SK-N-SH treated with all-trans-retinoic acid at 6 μM for 48 hours (cell line): ENCODE measurements around the gene SEPHS2.

Experiments used
- ATAC-seq: fragments of 200-7000 bp; cut with Tn5 transposase; 3 replicates; pipeline ENCODE4 v1.9.1; 2020; ENCODE audit warnings: mild to moderate bottlenecking, moderate library complexity
- ARNTL ChIP-seq: fragments of 450-650 bp; formaldehyde crosslinking; IDR thresholded peaks from 2 replicates; pipeline ENCODE4 v1.5.0; 2020; ENCODE audit warnings: low read depth, mild to moderate bottlenecking, moderate library complexity, borderline replicate concordance
- BACH2 ChIP-seq: fragments of 250-450 bp; sonication (Bioruptor Pico); IDR thresholded peaks from 2 replicates; pipeline ENCODE4 v1.9.0; 2021; ENCODE audit warnings: mild to moderate bottlenecking, borderline replicate concordance
- CREB5 ChIP-seq: fragments of 250-450 bp; sonication (Bioruptor Pico); IDR thresholded peaks from 2 replicates; pipeline ENCODE4 v1.5.1; 2020; ENCODE audit warnings: low read depth, mild to moderate bottlenecking, moderate library complexity
- CSDC2 ChIP-seq: fragments of 250-450 bp; sonication (Bioruptor Pico); IDR thresholded peaks from 2 replicates; pipeline ENCODE4 v1.5.0; 2020; ENCODE audit warnings: mild to moderate bottlenecking, moderate library complexity
- CSRNP3 ChIP-seq: fragments of 250-450 bp; sonication (Bioruptor Pico); IDR thresholded peaks from 2 replicates; pipeline ENCODE4 v1.5.1; 2021; ENCODE audit warnings: mild to moderate bottlenecking, moderate library complexity
- ESRRG ChIP-seq: fragments of 250-450 bp; sonication (Bioruptor Pico); IDR thresholded peaks from 2 replicates; pipeline ENCODE4 v1.6.1; 2021; ENCODE audit warnings: mild to moderate bottlenecking
- GLIS3 ChIP-seq: fragments of 250-450 bp; sonication (Bioruptor Pico); IDR thresholded peaks from 2 replicates; pipeline ENCODE4 v1.5.0; 2020; ENCODE audit warnings: mild to moderate bottlenecking, moderate library complexity
- ISL1 ChIP-seq: fragments of 250-450 bp; sonication (Bioruptor Pico); IDR thresholded peaks from 2 replicates; pipeline ENCODE4 v2.1.2; 2022; ENCODE audit warnings: mild to moderate bottlenecking, moderate library complexity
- OSR1 ChIP-seq: fragments of 250-450 bp; sonication (Bioruptor Pico); IDR thresholded peaks from 2 replicates; pipeline ENCODE4 v1.8.0; 2022; ENCODE audit warnings: moderate library complexity, mild to moderate bottlenecking, inconsistent platforms
- POU6F1 ChIP-seq: fragments of 250-450 bp; sonication (Bioruptor Pico); IDR thresholded peaks from 2 replicates; pipeline ENCODE4 v1.8.0; 2021; ENCODE audit warnings: low read depth, mild to moderate bottlenecking, moderate library complexity, borderline replicate concordance
- PPARA ChIP-seq: fragments of 250-450 bp; sonication (Bioruptor Pico); IDR thresholded peaks from 2 replicates; pipeline ENCODE4 v1.5.0; 2020; ENCODE audit warnings: mild to moderate bottlenecking, borderline replicate concordance
- RARB ChIP-seq: fragments of 250-450 bp; sonication (Bioruptor Pico); IDR thresholded peaks from 2 replicates; pipeline ENCODE4 v1.8.0; 2021; ENCODE audit warnings: mild to moderate bottlenecking, moderate library complexity
- SNAI2 ChIP-seq: fragments of 250-450 bp; sonication (Bioruptor Pico); IDR thresholded peaks from 2 replicates; pipeline ENCODE4 v1.5.0; 2020; ENCODE audit warnings: mild to moderate bottlenecking, moderate library complexity
- TCF4 ChIP-seq: fragments of 250-450 bp; sonication (Bioruptor Pico); IDR thresholded peaks from 2 replicates; pipeline ENCODE4 v1.8.0; 2021; ENCODE audit warnings: mild to moderate bottlenecking, moderate library complexity, borderline replicate concordance
- TOX ChIP-seq: fragments of 250-450 bp; sonication (Bioruptor Pico); IDR thresholded peaks from 2 replicates; pipeline ENCODE4 v1.8.0; 2021; ENCODE audit warnings: mild to moderate bottlenecking, moderate library complexity, borderline replicate concordance
- TSHZ2 ChIP-seq: fragments of 250-450 bp; sonication (Bioruptor Pico); IDR thresholded peaks from 2 replicates; pipeline ENCODE4 v1.5.0; 2020; ENCODE audit warnings: mild to moderate bottlenecking, moderate library complexity
- ZC3H10 ChIP-seq: fragments of 250-450 bp; sonication (Bioruptor Pico); IDR thresholded peaks from 2 replicates; pipeline ENCODE4 v1.5.1; 2021; ENCODE audit warnings: mild to moderate bottlenecking, moderate library complexity
- ZFP3 ChIP-seq: fragments of 250-450 bp; sonication (Bioruptor Pico); IDR thresholded peaks from 2 replicates; pipeline ENCODE4 v1.5.0; 2020; ENCODE audit warnings: mild to moderate bottlenecking, moderate library complexity
- ZNF565 ChIP-seq: fragments of 450-650 bp; formaldehyde crosslinking; conservative IDR thresholded peaks from 2 replicates; pipeline ENCODE4 v1.5.0; 2020; ENCODE audit warnings: low read depth, mild to moderate bottlenecking, moderate library complexity
- ZNF70 ChIP-seq: fragments of 450-650 bp; formaldehyde crosslinking; IDR thresholded peaks from 2 replicates; pipeline ENCODE4 v1.5.0; 2020; ENCODE audit warnings: mild to moderate bottlenecking, moderate library complexity
- ZNF8 ChIP-seq: fragments of 450-650 bp; formaldehyde crosslinking; IDR thresholded peaks from 2 replicates; pipeline ENCODE4 v1.5.0; 2020; ENCODE audit warnings: mild to moderate bottlenecking, moderate library complexity

SEPHS2 gene

GRCh38 chr16:30445408-30446202, at the start of gene SEPHS2:
Gene SEPHS2 (minus strand): TSS chr16:30445874. CDS start chr16:30445727, 147 bp downstream.
- peak; percentile 95 for ATAC-seq
- TF ChIP-seq ISL1 (CRISPR knock-in tag) (no peak), OSR1 (CRISPR knock-in tag) (no peak), ARNTL (CRISPR knock-in tag) (no peak), TCF4 (CRISPR knock-in tag) (no peak), TOX (CRISPR knock-in tag) (no peak), ZC3H10 (CRISPR knock-in tag) (no peak)

GRCh38 chr16:30494709-30495108, 49.0 kb upstream of the SEPHS2 start:
- TF ChIP-seq TOX (CRISPR knock-in tag), result no peak
- no peak for TF ChIP-seq ZNF565 (CRISPR knock-in tag)
- no peak for TF ChIP-seq TSHZ2 (CRISPR knock-in tag)
- no peak for TF ChIP-seq OSR1 (CRISPR knock-in tag)
- TF ChIP-seq POU6F1 (CRISPR knock-in tag), result no peak
- no peak for TF ChIP-seq ARNTL (CRISPR knock-in tag)
- TF ChIP-seq PPARA (CRISPR knock-in tag), result no peak
- no peak for TF ChIP-seq CSDC2 (CRISPR knock-in tag)
- no peak for TF ChIP-seq ZNF8 (CRISPR knock-in tag)
- TF ChIP-seq TCF4 (CRISPR knock-in tag), result no peak
- TF ChIP-seq CSRNP3, result no peak
- no peak for TF ChIP-seq ZNF70 (CRISPR knock-in tag)
- TF ChIP-seq ISL1 (CRISPR knock-in tag), result no peak
- TF ChIP-seq ZC3H10 (CRISPR knock-in tag), result no peak
- no peak for TF ChIP-seq CREB5 (CRISPR knock-in tag)
- TF ChIP-seq ZFP3, result no peak
- TF ChIP-seq ESRRG (CRISPR knock-in tag), result no peak
- no peak for TF ChIP-seq SNAI2 (CRISPR knock-in tag)
- no peak for TF ChIP-seq GLIS3 (CRISPR knock-in tag)
- TF ChIP-seq BACH2 (CRISPR knock-in tag), result no peak
- TF ChIP-seq, all 23 proteins: peak for 0
- ATAC-seq, result no peak

- no peak for ATAC-seq
- TF ChIP-seq TCF4 (CRISPR knock-in tag), result no peak
- TF ChIP-seq RARB, result no peak
- no peak for TF ChIP-seq TSHZ2 (CRISPR knock-in tag)
- no peak for TF ChIP-seq CSRNP3
Observed at GRCh38 chr16:30493941-30494488, 48.3 kb upstream of the SEPHS2 start.
